ENCODE data around the gene CPLX4. TPM values are rescaled to one million over a fixed set of nuclear protein-coding genes. Genes with fewer than 3 reads are reported as not detected.

CPLX4 gene, protein sequence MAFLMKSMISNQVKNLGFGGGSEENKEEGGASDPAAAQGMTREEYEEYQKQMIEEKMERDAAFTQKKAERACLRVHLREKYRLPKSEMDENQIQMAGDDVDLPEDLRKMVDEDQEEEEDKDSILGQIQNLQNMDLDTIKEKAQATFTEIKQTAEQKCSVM
- total RNA-seq = not detected in 2 replicates

GRCh38 chr18:59318460-59319050 is at the start of gene CPLX4:
Gene CPLX4, minus strand, starts transcription at chr18:59318649. Its CDS starts 187 bp downstream, at chr18:59318462.

GRCh38 chr18:59358712-59359575 is 40.5 kb upstream of the CPLX4 start, which contains the start of gene LMAN1:
Gene LMAN1, minus strand, starts transcription at chr18:59359265. Its CDS starts 21 bp downstream, at chr18:59359244.

GRCh38 chr18:59272891-59273758 is 45.3 kb downstream of the CPLX4 start, which contains the start of gene RAX:
Gene RAX, minus strand, starts transcription at chr18:59273454. Its CDS starts 248 bp downstream, at chr18:59273206.

Other genes with a start within 250 kb of the CPLX4 start
- gene SEC11C, start 178.8 kb downstream of the CPLX4 start, total RNA-seq = 16.5 and 36.3 TPM in 2 replicates
- not detected in 2 replicates for gene GRP, start 98.5 kb downstream of the CPLX4 start, total RNA-seq
- not detected in 2 replicates for gene RAX, start 45.2 kb downstream of the CPLX4 start, total RNA-seq
- gene LMAN1, start 40.6 kb upstream of the CPLX4 start, total RNA-seq = 203 and 213 TPM in 2 replicates

Measured in myometrial cell (primary cell).